ENCODE data around the gene ZXDB.
"Not testable (repeated sequence)": the region's sequence is repeated elsewhere in the genome, so short reads cannot be mapped to it uniquely, and the experiment has no call there.

GRCh38 chrX:57592894-57593215 is 1.0 kb downstream of the ZXDB start:
- TF ChIP-seq, protein P1, sequence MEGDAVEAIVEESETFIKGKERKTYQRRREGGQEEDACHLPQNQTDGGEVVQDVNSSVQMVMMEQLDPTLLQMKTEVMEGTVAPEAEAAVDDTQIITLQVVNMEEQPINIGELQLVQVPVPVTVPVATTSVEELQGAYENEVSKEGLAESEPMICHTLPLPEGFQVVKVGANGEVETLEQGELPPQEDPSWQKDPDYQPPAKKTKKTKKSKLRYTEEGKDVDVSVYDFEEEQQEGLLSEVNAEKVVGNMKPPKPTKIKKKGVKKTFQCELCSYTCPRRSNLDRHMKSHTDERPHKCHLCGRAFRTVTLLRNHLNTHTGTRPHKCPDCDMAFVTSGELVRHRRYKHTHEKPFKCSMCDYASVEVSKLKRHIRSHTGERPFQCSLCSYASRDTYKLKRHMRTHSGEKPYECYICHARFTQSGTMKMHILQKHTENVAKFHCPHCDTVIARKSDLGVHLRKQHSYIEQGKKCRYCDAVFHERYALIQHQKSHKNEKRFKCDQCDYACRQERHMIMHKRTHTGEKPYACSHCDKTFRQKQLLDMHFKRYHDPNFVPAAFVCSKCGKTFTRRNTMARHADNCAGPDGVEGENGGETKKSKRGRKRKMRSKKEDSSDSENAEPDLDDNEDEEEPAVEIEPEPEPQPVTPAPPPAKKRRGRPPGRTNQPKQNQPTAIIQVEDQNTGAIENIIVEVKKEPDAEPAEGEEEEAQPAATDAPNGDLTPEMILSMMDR (IDR thresholded peaks at IDR 0.05): not testable (repeated sequence)
- not testable (repeated sequence) for TF ChIP-seq EP300 (IDR thresholded peaks at IDR 0.05)

Data from ovary (tissue), 3 donors.